A673 (cell line): Measurements from ENCODE around the gene POLR1A. TPM values are rescaled to one million over a fixed set of nuclear protein-coding genes. Genes with fewer than 3 reads are reported as not detected.

Experiments used
- BruUV-seq: library from RNA; stranded (reverse); fragments of 400-500 nt; replicated peaks from 2 replicates; lab custom pipeline; 2021; lab: Mats Ljungman, UMichigan
- CTCF ChIA-PET: fragments of 300-600 bp; sonication (Branson Sonifier 250); formaldehyde crosslinking; loops from one replicate; lab custom pipeline; 2022; ENCODE audit warnings: antibody characterized with exemption; lab: Charles Lee
- POLR2A ChIA-PET: fragments of 300-600 bp; sonication (Branson Sonifier 250); formaldehyde crosslinking; loops from one replicate; lab custom pipeline; 2022; ENCODE audit warnings: antibody characterized with exemption; ENCODE audit not compliant: low non-redundant PET; lab: Charles Lee
- DNase-seq: peaks from one replicate; pipeline ENCODE4 v3.0.0-alpha.2; 2015; ENCODE audit warnings: low spot score
- H3K27ac ChIP-seq: fragments of 200-600 bp; sonication (generic); 2 replicates; pipeline ENCODE4 v1.5.1; 2016; ENCODE audit warnings: mixed run types, low read depth, mild to moderate bottlenecking, mixed read lengths, antibody characterized with exemption, low read length; ENCODE audit not compliant: poor library complexity, severe bottlenecking
- H3K27me3 ChIP-seq: fragments of 200-600 bp; sonication (generic); replicated peaks from 2 replicates; pipeline ENCODE4 v1.6.1; 2017; ENCODE audit warnings: mixed run types, low read depth, mild to moderate bottlenecking, mixed read lengths, antibody characterized with exemption, low read length; ENCODE audit not compliant: insufficient read depth, poor library complexity
- H3K36me3 ChIP-seq: fragments of 200-600 bp; sonication (generic); 2 replicates; pipeline ENCODE4 v1.6.1; 2016; ENCODE audit warnings: mixed run types, mild to moderate bottlenecking, mixed read lengths, antibody characterized with exemption, low read length; ENCODE audit not compliant: insufficient read depth, poor library complexity, severe bottlenecking
- H3K4me1 ChIP-seq: fragments of 200-600 bp; sonication (generic); 2 replicates; pipeline ENCODE4 v1.6.1; 2017; ENCODE audit warnings: mixed run types, mild to moderate bottlenecking, mixed read lengths, antibody characterized with exemption, low read length; ENCODE audit not compliant: insufficient read depth, poor library complexity, severe bottlenecking
- H3K4me3 ChIP-seq: fragments of 200-600 bp; sonication (generic); 2 replicates; pipeline ENCODE4 v1.5.1; 2016; ENCODE audit warnings: low read depth, mixed run types, mild to moderate bottlenecking, mixed read lengths, low read length; ENCODE audit not compliant: poor library complexity, severe bottlenecking
- H3K9me3 ChIP-seq: fragments of 200-600 bp; sonication (generic); 2 replicates; pipeline ENCODE4 v1.6.1; 2016; ENCODE audit warnings: mixed run types, low read depth, mild to moderate bottlenecking, mixed read lengths, antibody characterized with exemption, low read length; ENCODE audit not compliant: poor library complexity, severe bottlenecking
- EZH2 ChIP-seq: fragments of 200-600 bp; sonication (generic); IDR thresholded peaks from 2 replicates; pipeline ENCODE4 v1.6.1; 2017; ENCODE audit warnings: borderline replicate concordance, low read depth, mild to moderate bottlenecking, mixed read lengths, antibody characterized with exemption, low read length; ENCODE audit not compliant: poor library complexity, severe bottlenecking
- intact Hi-C: fragments of 100-400 bp; cut with micrococcal nuclease; formaldehyde crosslinking; loops from one replicate; pipeline ENCODE4 v1.10.0; 2022; ENCODE audit not compliant: unreplicated experiment
- total RNA-seq: library from RNA; stranded (reverse); gene quantifications from 2 replicates; pipeline ENCODE4 v1.2.3, GENCODE V29; 2021
- TF ChIP-seq, protein P1 (sequence below): fragments of 300-800, 200-600 bp; sonication (generic); conservative IDR thresholded peaks from 2 replicates; pipeline ENCODE4 v1.5.1; 2017; ENCODE audit warnings: low read depth, mild to moderate bottlenecking, antibody characterized with exemption, low read length, moderate library complexity, mixed read lengths

The POLR1A gene
- total RNA-seq, 1 experiment from 2014 or later, result 81.2 TPM

DNA sequence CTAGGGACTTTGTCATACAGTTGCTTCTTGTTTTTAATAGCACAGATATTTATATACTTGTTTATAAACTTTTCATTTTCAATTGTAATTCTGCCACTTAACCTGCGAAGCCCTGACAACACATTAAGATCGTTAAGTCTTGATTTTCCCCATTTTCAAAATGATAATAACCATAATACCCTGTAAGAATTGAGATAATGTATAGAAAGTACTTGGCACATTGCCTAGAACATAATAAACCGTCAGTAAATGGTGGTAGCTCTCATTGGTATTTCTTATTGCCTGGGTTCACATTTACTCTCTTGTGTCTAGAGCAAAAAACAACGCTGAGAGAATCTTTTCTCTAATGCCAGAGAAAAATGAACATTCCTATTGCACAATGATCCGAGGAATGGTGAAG, 19.0 kb upstream of the POLR1A start:
- TF ChIP-seq, protein P1, sequence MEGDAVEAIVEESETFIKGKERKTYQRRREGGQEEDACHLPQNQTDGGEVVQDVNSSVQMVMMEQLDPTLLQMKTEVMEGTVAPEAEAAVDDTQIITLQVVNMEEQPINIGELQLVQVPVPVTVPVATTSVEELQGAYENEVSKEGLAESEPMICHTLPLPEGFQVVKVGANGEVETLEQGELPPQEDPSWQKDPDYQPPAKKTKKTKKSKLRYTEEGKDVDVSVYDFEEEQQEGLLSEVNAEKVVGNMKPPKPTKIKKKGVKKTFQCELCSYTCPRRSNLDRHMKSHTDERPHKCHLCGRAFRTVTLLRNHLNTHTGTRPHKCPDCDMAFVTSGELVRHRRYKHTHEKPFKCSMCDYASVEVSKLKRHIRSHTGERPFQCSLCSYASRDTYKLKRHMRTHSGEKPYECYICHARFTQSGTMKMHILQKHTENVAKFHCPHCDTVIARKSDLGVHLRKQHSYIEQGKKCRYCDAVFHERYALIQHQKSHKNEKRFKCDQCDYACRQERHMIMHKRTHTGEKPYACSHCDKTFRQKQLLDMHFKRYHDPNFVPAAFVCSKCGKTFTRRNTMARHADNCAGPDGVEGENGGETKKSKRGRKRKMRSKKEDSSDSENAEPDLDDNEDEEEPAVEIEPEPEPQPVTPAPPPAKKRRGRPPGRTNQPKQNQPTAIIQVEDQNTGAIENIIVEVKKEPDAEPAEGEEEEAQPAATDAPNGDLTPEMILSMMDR, result no peak
- TF ChIP-seq EZH2, result no peak
- Histone ChIP-seq H3K4me1 (no peaks in the 10 kb centered on the region), H3K9me3 (no peaks in the 10 kb centered on the region), H3K27me3 (no peaks in the 10 kb centered on the region), H3K4me3 (no peak overlapping the region), H3K36me3 (peaks cover 100% of the 10 kb centered on the region), H3K27ac (no peak overlapping the region)
- no peak for DNase-seq
- intact Hi-C loops, result loop anchor here (5.0 to 10.0 kb wide), 2 partner anchors 38 to 480 kb away; no protein-coding TSS in a partner anchor
- CTCF ChIA-PET, result no interaction called here
- POLR2A ChIA-PET, result no interaction called here
- BruUV-seq, result no TSS peak

DNA sequence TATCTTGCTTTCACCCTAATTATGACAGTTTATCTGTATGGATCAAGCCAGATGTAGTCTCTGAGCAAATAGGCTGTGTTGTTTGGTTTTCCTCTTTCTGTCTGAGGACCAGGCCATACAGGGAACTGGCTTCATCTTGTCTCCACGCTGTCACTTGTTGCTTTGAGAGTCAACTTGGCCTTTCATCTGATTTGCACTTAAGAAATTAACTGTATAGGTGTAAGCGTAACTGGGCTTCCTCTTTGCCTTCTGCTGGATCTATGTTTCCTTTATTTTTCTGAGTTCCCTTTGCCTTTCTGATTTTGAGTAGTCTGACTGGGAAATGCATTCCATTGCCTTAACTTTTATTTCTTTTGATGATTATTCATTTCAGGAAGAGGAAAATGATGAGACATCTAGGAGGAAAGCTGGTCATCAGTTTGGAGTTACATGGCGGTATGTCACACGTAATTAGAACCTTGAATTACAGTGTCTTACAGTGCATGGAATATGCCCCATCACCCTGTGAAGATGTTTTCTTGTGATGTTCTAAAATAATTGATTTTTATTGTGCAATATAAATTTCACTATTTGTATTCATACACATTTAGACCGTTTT, 17.7 kb upstream of the POLR1A start:
- TF ChIP-seq EZH2, result no peak
- TF ChIP-seq, protein P1, result no peak
- H3K4me3 ChIP-seq, result no peak overlapping the region
- ChIA-PET POLR2A (no interaction called here), CTCF (no interaction called here)
- BruUV-seq, result no TSS peak
- H3K4me1 ChIP-seq, result no peaks in the 10 kb centered on the region
- H3K9me3 ChIP-seq, result no peaks in the 10 kb centered on the region
- peaks cover 100% of the 10 kb centered on the region for H3K36me3 ChIP-seq
- intact Hi-C loops, result loop anchor here (5.0 to 10.0 kb wide), 2 partner anchors 39 to 479 kb away; no protein-coding TSS in a partner anchor
- DNase-seq, result no peak
- H3K27ac ChIP-seq, result no peak overlapping the region
- no peaks in the 10 kb centered on the region for H3K27me3 ChIP-seq

DNA sequence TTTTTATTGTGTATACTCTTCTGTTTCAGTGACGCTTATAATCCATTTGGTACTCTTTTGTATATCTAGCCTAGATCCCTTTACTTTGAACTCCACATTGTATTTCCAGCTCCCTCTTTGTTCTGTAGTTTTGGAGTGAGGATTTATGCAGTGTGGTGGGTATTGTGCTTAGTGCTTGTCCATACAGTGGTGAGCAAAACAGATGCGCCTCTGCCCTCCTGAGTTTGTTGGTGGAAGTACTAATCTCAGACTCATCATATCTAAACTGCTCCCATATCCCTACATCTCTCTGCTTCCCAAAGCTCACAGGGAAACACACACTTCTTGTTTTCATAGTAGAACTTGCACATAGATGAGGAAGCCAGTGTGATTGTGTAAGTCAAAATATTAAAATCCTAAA, 12.4 kb upstream of the POLR1A start:
- no peaks in the 10 kb centered on the region for H3K27me3 ChIP-seq
- TF ChIP-seq, protein P1, result no peak
- TF ChIP-seq EZH2, result no peak
- intact Hi-C loops, result no loop called here
- ChIA-PET POLR2A (no interaction called here), CTCF (no interaction called here)
- no peak overlapping the region for H3K4me3 ChIP-seq
- H3K27ac ChIP-seq, result no peak overlapping the region
- no peaks in the 10 kb centered on the region for H3K9me3 ChIP-seq
- no peak for DNase-seq
- peaks cover 99% of the 10 kb centered on the region for H3K36me3 ChIP-seq
- no TSS peak for BruUV-seq
- H3K4me1 ChIP-seq, result no peaks in the 10 kb centered on the region
